Thoracic aorta (tissue), 2 donors: Measurements from ENCODE around the gene STIP1. TPM values are rescaled to one million over a fixed set of nuclear protein-coding genes. Genes with fewer than 3 reads are reported as not detected.

ENCODE experiments used
- ATAC-seq: fragments of 150-250 bp; one replicate; pipeline ENCODE4 v1.8.0; 2017; ENCODE audit warnings: low read depth; ENCODE audit not compliant: insufficient number of reproducible peaks, low FRiP score
- DNase-seq: peaks from one replicate; pipeline ENCODE4 v3.0.0-alpha.2; 2020; ENCODE audit warnings: low spot score
- H3K27ac ChIP-seq, 2 donors: fragments of 200-600 bp; sonication (generic); 1 replicate in 1 of 2; 2 replicates in 1 of 2; pipeline ENCODE4 v1.5.1; 2016; ENCODE audit warnings: mild to moderate bottlenecking in 2 of 2, moderate library complexity in 2 of 2
- H3K27me3 ChIP-seq: fragments of 200-600 bp; sonication (generic); replicated peaks from 2 replicates; pipeline ENCODE4 v1.6.0; 2016; ENCODE audit warnings: mild to moderate bottlenecking; ENCODE audit not compliant: insufficient read depth
- H3K36me3 ChIP-seq: fragments of 200-600 bp; sonication (generic); one replicate; pipeline ENCODE4 v1.5.1; 2016
- H3K4me1 ChIP-seq, 2 donors: fragments of 200-600 bp; sonication (generic); 1 replicate in 1 of 2; 2 replicates in 1 of 2; pipeline versions ENCODE4 v1.5.1 to v1.6.0; 2016; ENCODE audit warnings: low read depth in 2 of 2, mild to moderate bottlenecking in 1 of 2; ENCODE audit not compliant: control insufficient read depth in 1 of 2
- H3K4me3 ChIP-seq: fragments of 200-600 bp; sonication (generic); 2 replicates; pipeline ENCODE4 v1.5.1; 2016; ENCODE audit warnings: mild to moderate bottlenecking
- H3K9me3 ChIP-seq: fragments of 200-600 bp; sonication (generic); 2 replicates; pipeline ENCODE4 v1.5.1; 2016
- CTCF ChIP-seq: fragments of 200-600 bp; sonication (generic); IDR thresholded peaks from one replicate; pipeline ENCODE4 v1.5.1; 2019; ENCODE audit warnings: antibody characterized with exemption
- total RNA-seq, 2 donors: library from RNA; depleted of rRNA; stranded (reverse); fragments of >200 nt; gene quantifications; one replicate each; pipeline versions ENCODE4 v1.1.0 to v1.2.3, GENCODE V29; 2016

Gene STIP1
- total RNA-seq, 2 donors from 2014 or later, result 74.7 to 91.2 TPM

DNA sequence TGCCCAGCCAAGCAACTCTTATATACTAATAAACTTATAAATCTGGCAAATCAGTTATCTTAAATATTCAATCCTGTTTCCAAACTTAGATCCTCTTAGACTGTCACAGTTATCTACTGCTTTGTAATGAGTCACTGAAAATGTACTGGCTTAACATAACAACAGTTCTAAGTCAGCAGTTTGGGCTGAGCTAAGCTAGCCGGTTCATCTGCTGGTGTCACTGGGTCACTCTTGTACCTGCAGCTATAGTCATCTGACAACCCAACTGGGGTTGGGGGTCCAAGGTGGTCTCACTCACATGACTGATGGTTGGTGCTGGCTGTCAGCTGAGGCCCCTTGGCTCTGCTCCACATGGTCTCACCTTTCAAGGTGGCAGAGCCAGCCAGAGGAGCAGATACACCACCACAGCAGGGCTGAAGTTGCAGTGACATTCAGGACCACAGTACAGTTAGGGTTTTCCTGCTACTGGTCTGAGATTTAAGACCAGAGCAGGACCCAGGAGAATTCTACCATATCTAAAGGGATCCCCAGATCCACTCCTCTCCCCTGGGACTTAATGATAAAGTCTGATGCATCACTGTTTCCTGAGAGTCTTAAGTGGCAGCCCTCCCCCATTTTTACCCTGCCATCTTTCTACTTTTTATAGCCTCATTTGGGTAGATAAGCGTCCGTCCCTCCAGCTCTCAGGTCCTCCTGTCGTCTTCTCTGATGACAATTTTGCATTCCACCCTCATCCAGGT, 12.2 kb upstream of the STIP1 start:
- TF ChIP-seq CTCF, result no peak
- no peak for DNase-seq
- no peak for ATAC-seq
- Histone ChIP-seq H3K9me3 (no peaks in the 10 kb centered on the region), H3K36me3 (no peaks in the 10 kb centered on the region), H3K4me1 (no peaks in the 10 kb centered on the region), H3K27me3 (no peaks in the 10 kb centered on the region), H3K4me3 (no peak overlapping the region), H3K27ac (no peak overlapping the region)

DNA sequence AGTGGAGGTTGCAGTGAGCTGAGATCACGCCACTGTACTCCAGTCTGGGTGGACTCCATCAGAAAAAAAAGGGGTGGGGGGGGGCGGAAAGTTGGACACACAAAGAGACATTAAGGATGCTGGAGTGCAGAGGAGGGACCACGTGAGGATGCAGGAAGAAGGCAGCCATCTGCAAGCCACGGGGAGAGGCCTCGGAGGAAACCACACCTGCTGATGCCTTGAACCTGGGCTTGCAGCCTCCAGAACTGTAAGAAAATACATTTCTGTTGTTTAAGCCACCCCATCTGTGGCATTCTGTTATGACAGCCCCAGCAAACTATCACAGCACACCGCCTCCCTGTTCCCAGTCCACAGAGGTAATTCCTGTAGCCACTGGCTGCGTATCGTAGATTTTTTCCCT, 9.2 kb upstream of the STIP1 start:
- ATAC-seq (no peak), DNase-seq (no peak)
- H3K4me3 ChIP-seq, result no peak overlapping the region
- H3K36me3 ChIP-seq, result no peaks in the 10 kb centered on the region
- H3K4me1 ChIP-seq, result peaks cover 9 to 13% of the 10 kb centered on the region in 2 donors
- no peaks in the 10 kb centered on the region for H3K27me3 ChIP-seq
- no peak overlapping the region for H3K27ac ChIP-seq
- TF ChIP-seq CTCF, result no peak
- H3K9me3 ChIP-seq, result no peaks in the 10 kb centered on the region

DNA sequence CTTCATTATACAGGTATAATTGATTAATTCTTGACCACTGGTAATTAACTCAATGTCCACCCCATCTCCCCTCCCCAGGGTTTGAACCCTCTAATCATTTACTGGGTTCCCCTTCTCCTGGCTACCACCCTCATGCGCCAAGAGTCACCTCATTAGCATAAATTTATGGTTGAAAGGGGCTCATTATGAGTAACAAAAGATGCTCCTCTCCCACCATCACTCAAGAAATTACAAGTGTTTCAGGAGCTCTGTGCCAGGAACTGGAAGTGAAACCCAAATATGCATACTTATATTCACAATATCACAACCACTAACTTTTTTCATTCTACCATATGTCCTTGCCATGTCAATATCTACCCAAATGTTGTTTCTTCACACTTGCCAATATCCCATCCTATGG, 7.8 kb upstream of the STIP1 start:
- DNase-seq (no peak), ATAC-seq (no peak)
- TF ChIP-seq CTCF, result no peak
- H3K36me3 ChIP-seq, result no peaks in the 10 kb centered on the region
- no peaks in the 10 kb centered on the region for H3K27me3 ChIP-seq
- H3K9me3 ChIP-seq, result no peaks in the 10 kb centered on the region
- H3K27ac ChIP-seq, result no peak overlapping the region
- no peak overlapping the region for H3K4me3 ChIP-seq
- peaks cover 13 to 25% of the 10 kb centered on the region in 2 donors for H3K4me1 ChIP-seq

DNA sequence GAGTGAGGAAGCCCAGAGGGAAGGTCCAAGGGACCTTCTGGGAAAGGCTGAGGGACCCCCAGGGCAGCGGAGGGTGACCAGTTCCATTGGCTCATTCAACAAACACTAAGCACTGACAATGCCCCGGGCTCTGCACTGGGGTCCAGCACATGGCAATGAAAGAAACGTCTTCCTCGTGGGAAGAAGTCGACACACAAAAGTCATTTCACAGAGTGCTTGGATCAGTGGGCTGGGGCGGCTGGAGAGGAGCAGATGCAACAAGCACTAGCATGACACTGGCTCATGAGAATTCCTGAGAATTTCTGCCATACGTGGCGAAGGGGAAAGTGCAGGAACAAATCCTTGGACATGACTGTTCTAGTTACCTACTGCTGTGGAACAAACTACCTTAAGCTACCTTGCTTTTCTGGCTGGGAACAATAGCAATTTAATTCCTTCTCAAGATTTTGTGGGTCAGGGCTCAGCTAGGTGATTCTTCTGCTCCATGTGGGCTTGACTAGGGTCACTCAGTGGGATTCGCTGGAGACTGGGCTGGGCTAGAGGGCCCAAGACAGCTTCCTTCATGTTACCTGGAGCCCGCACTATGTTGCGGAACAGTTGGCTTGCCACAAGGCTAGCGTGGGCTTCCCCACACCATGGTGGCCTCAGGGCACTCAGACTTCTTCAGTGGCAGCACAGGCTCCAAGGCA, 6.9 kb upstream of the STIP1 start:
- no peak overlapping the region for H3K4me3 ChIP-seq
- H3K9me3 ChIP-seq, result no peaks in the 10 kb centered on the region
- TF ChIP-seq CTCF, result no peak
- no peak overlapping the region for H3K27ac ChIP-seq
- DNase-seq, result no peak
- no peaks in the 10 kb centered on the region for H3K36me3 ChIP-seq
- no peaks in the 10 kb centered on the region for H3K27me3 ChIP-seq
- ATAC-seq, result no peak
- H3K4me1 ChIP-seq, result peaks cover 18 to 34% of the 10 kb centered on the region in 2 donors

DNA sequence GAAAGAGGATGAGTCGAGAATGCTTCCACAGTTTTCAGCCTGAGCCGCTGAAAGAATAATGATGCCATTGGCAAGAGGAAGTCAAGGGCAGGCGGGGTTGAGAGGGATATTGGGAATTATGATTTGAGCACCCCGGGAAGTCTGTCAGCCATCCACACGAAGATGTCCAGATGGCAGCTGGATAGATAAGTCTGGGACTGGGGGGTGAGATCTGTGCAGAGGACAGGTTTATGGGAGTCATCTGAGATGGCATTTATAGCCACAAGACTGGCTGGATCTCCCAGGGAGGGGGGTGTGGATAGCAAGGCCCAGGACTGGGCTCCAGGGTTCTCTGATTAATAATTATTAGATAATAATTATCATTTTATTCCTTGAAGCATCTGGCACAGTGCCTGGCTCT, 5.1 kb upstream of the STIP1 start:
- H3K27me3 ChIP-seq, result no peaks in the 10 kb centered on the region
- peak overlapping the region in 1 of 2 donors; percentile 79 for H3K27ac ChIP-seq
- ATAC-seq, result no peak
- H3K9me3 ChIP-seq, result no peaks in the 10 kb centered on the region
- no peaks in the 10 kb centered on the region for H3K36me3 ChIP-seq
- no peak for TF ChIP-seq CTCF
- H3K4me1 ChIP-seq, result peaks cover 25 to 42% of the 10 kb centered on the region in 2 donors
- DNase-seq, result no peak
- peak overlapping the region; percentile 63 for H3K4me3 ChIP-seq
